GM23248 (cell line): ENCODE data around the gene ALK.

Experiments used
- EZH2 ChIP-seq: fragments of 200-600 bp; sonication (generic); IDR thresholded peaks from 2 replicates; pipeline ENCODE4 v1.6.1; 2018; ENCODE audit warnings: antibody characterized with exemption, mild to moderate bottlenecking; ENCODE audit not compliant: insufficient read depth, poor library complexity, severe bottlenecking
- EZH2phosphoT487 ChIP-seq: fragments of 200-600 bp; sonication (generic); IDR thresholded peaks from 2 replicates; pipeline ENCODE4 v1.6.1; 2018; ENCODE audit warnings: antibody characterized with exemption, moderate library complexity, mild to moderate bottlenecking, low read depth; ENCODE audit not compliant: insufficient read depth

- no peak for TF ChIP-seq EZH2
- no peak for TF ChIP-seq EZH2phosphoT487
These were observed 155.7 kb downstream of the ALK start for GRCh38 chr2:29765721-29766120.
